K562 (cell line): ENCODE results near the gene NPS. TPM values are rescaled to one million over a fixed set of nuclear protein-coding genes. Genes with fewer than 3 reads are reported as not detected.

ENCODE experiments used
- ATAC-seq: fragments of 200-7000 bp; cut with Tn5 transposase; 3 replicates; pipeline ENCODE4 v1.9.1; 2020; ENCODE audit warnings: moderate library complexity
- BruUV-seq: library from RNA; stranded (reverse); fragments of 400-500 nt; replicated peaks from 2 replicates; lab custom pipeline; 2021; lab: Mats Ljungman, UMichigan
- CTCF ChIA-PET: fragments of 300-600 bp; formaldehyde crosslinking; extraction: SDS; loops from one replicate; lab custom pipeline; 2021; ENCODE audit warnings: low intra/inter-chr PET ratio; lab: Yijun Ruan, JAX
- POLR2A ChIA-PET: fragments of 300-600, 350-650 bp; sonication (Branson Sonifier 250); formaldehyde crosslinking; extraction: SDS; loops from one replicate; lab custom pipeline; 2021; ENCODE audit warnings: antibody characterized with exemption, inconsistent platforms; lab: Yijun Ruan, JAX
- DNase-seq, 4 experiments: peaks; one replicate each; pipeline versions ENCODE4 v3.0.0 to v3.0.0-alpha.2; 2011 to 2018; ENCODE audit warnings: low spot score in 3 of 4, mixed read lengths in 3 of 4; ENCODE audit errors: extremely low read depth in 1 of 4
- FAIRE-seq: peaks from 2 replicates; lab custom pipeline; 2011; peaks lifted over from hg19 to GRCh38; lab: Jason Lieb, UNC
- H2AFZ ChIP-seq: 2 replicates; pipeline ENCODE4 v1.6.0; 2011; ENCODE audit warnings: low read depth, low read length, control low read depth, inconsistent platforms
- H3K27ac ChIP-seq: fragments of 200-600 bp; 3 replicates; pipeline ENCODE4 v1.8.0; 2011; ENCODE audit warnings: low read depth, mild to moderate bottlenecking, control low read depth, inconsistent platforms, low read length, moderate library complexity, mixed read lengths; ENCODE audit errors: extremely low read depth
- H3K27me3 ChIP-seq, 2 experiments: fragments of 300-600 bp in 1 of 2; 2 replicates in 1 of 2; 3 replicates in 1 of 2; pipeline versions ENCODE4 v1.6.0 to v1.8.0; 2011; ENCODE audit warnings: inconsistent platforms in 2 of 2, low read length in 2 of 2, mild to moderate bottlenecking in 1 of 2, mixed read lengths in 1 of 2, moderate library complexity in 1 of 2; ENCODE audit not compliant: control insufficient read depth in 2 of 2, insufficient read depth in 2 of 2
- H3K36me3 ChIP-seq: fragments of 300-600 bp; 3 replicates; pipeline ENCODE4 v1.8.0; 2011; ENCODE audit warnings: mild to moderate bottlenecking, low read length, inconsistent platforms; ENCODE audit not compliant: control insufficient read depth, insufficient read depth
- H3K4me1 ChIP-seq, 2 experiments: fragments of 200-600 bp in 1 of 2; replicated peaks in 1 of 2; 2 replicates in 1 of 2; 3 replicates in 1 of 2; pipeline versions ENCODE4 v1.5.1 to v1.8.0; 2011; ENCODE audit warnings: inconsistent platforms in 2 of 2, low read length in 2 of 2, mild to moderate bottlenecking in 1 of 2, mixed read lengths in 1 of 2, moderate library complexity in 1 of 2; ENCODE audit not compliant: control insufficient read depth in 2 of 2, insufficient read depth in 2 of 2
- H3K4me2 ChIP-seq: 2 replicates; pipeline ENCODE4 v1.6.1; 2011; ENCODE audit warnings: low read length, control low read depth, inconsistent platforms, mixed read lengths; ENCODE audit not compliant: insufficient read depth
- H3K4me3 ChIP-seq: fragments of 200-600 bp; sonication (generic), shearing (Covaris generic); 2 replicates; pipeline ENCODE4 v1.5.1; 2016; ENCODE audit warnings: control low read depth, inconsistent platforms
- H3K79me2 ChIP-seq: fragments of 200-600 bp; 3 replicates; pipeline ENCODE4 v1.8.0; 2011; ENCODE audit warnings: low read length, inconsistent platforms; ENCODE audit not compliant: control insufficient read depth, insufficient read depth
- H3K9ac ChIP-seq, 2 experiments: 2 replicates each; pipeline versions ENCODE4 v1.6.0 to v1.6.1; 2011; ENCODE audit warnings: low read depth in 2 of 2, low read length in 2 of 2, control low read depth in 1 of 2, inconsistent platforms in 1 of 2, mild to moderate bottlenecking in 1 of 2, mixed read lengths in 1 of 2; ENCODE audit not compliant: insufficient read depth in 1 of 2
- H3K9me1 ChIP-seq: one replicate; pipeline ENCODE4 v1.6.0; 2011; ENCODE audit warnings: inconsistent platforms, mild to moderate bottlenecking, low read length, moderate library complexity; ENCODE audit not compliant: control insufficient read depth, insufficient read depth
- H3K9me3 ChIP-seq: replicated peaks from 2 replicates; pipeline ENCODE4 v1.5.1; 2011; ENCODE audit warnings: low read depth, low read length, inconsistent platforms; ENCODE audit not compliant: control insufficient read depth, insufficient read depth
- H4K20me1 ChIP-seq: replicated peaks from 2 replicates; pipeline ENCODE4 v1.6.1; 2011; ENCODE audit warnings: low read length, inconsistent platforms, mixed read lengths; ENCODE audit not compliant: control insufficient read depth, insufficient read depth
- FOXM1 ChIP-seq, 2 experiments: fragments of 450-650 bp in 1 of 2; sonication (generic) in 1 of 2; formaldehyde crosslinking in 1 of 2; IDR thresholded peaks; 2 replicates each; pipeline versions ENCODE4 v1.6.1 to v1.9.0; 2017 to 2022; ENCODE audit warnings: low read depth in 2 of 2, mild to moderate bottlenecking in 2 of 2, missing genetic modification reagents in 1 of 2, moderate library complexity in 1 of 2
- REST ChIP-seq, 2 experiments: fragments of 450-650 bp; formaldehyde crosslinking in 1 of 2; IDR thresholded peaks; 2 replicates each; pipeline versions ENCODE4 v1.4.0 to v1.6.1; 2014 to 2020; ENCODE audit warnings: mild to moderate bottlenecking in 2 of 2, borderline replicate concordance in 1 of 2, low read depth in 1 of 2
- WGBS: fragments of 100-300 bp; shearing (Covaris generic); methylation state at CpG from one replicate; pipeline ENCODE4 v1.1.6; 2016; ENCODE audit warnings: low coverage, mixed read lengths; ENCODE audit not compliant: insufficient coverage; ENCODE audit errors: missing lambda C conversion rate; 5-methylcytosine and 5-hydroxymethylcytosine counted together
- in situ Hi-C: fragments of 300-500 bp; cut with MboI; formaldehyde crosslinking; loops from 4 replicates; pipeline ENCODE4 v1.15.0; 2018; ENCODE audit warnings: inconsistent platforms, mixed read lengths
- intact Hi-C: fragments of 100-400 bp; cut with micrococcal nuclease; formaldehyde crosslinking; loops from 2 replicates; pipeline ENCODE4 v1.14.2; 2022
- polyA plus RNA-seq, 8 experiments: library from polyadenylated mRNA; depleted of rRNA in 4 of 8; stranded (reverse) in 5 of 8; unstranded in 3 of 8; fragments of >200 nt; fragmentation: Nextera tagmentation in 2 of 8; fragmentation: Illumina TruSeq in 1 of 8; extraction: Ambion mirVana in 2 of 8; extraction: Trizol in 1 of 8; gene quantifications; 2 replicates each; pipeline versions ENCODE4 v1.2.1 to v1.2.3, GENCODE V29; 2011 to 2014; ENCODE audit warnings: inconsistent platforms in 1 of 8, missing spikeins in 1 of 8
- total RNA-seq, 7 experiments: library from RNA; depleted of rRNA in 6 of 7; stranded (reverse); fragments of >200 nt in 6 of 7; fragmentation: Illumina TruSeq in 2 of 7; extraction: Trizol in 2 of 7; gene quantifications; 2 replicates each; pipeline versions ENCODE4 v1.2.1 to v1.2.3, GENCODE V29; 2011 to 2021; ENCODE audit warnings: low replicate concordance in 1 of 7

The NPS gene
- total and polyA plus RNA-seq, 9 of the 15 experiments (the other 6 are each of a cell fraction or from before 2014, with no cell fraction given) = not detected

GRCh38 chr10:127600479-127600878 is 51.4 kb downstream of the NPS start:
- peak; percentile 69 for TF ChIP-seq REST (IDR thresholded peaks at IDR 0.05; ENCODE audit: borderline replicate concordance)
- no peak for TF ChIP-seq REST (CRISPR knock-in tag; IDR thresholded peaks at IDR 0.05; ENCODE audit: low read depth)
- no peak for TF ChIP-seq FOXM1 (IDR thresholded peaks at IDR 0.05; ENCODE audit: low read depth)
- TF ChIP-seq FOXM1 (CRISPR knock-in tag; IDR thresholded peaks at IDR 0.05; ENCODE audit: low read depth) = no peak
- CTCF ChIA-PET = no interaction called here

More at GRCh38 chr10:127600479-127600878, 51.4 kb downstream of the NPS start:
- H3K27me3 ChIP-seq = no peaks in the 10 kb centered on the region
- FAIRE-seq (no peak), DNase-seq (no peak), ATAC-seq (no peak)
- no peaks in the 10 kb centered on the region for H3K36me3 ChIP-seq
- no peaks in the 10 kb centered on the region for H3K9me3 ChIP-seq
- H3K4me3 ChIP-seq = no peak overlapping the region
- in situ Hi-C loops = no loop called here
- intact Hi-C loops = no loop called here
- H3K27ac ChIP-seq = no peak overlapping the region
- BruUV-seq = no TSS peak
- no peak overlapping the region for H2AFZ ChIP-seq
- H3K4me2 ChIP-seq = no peak overlapping the region
- no peaks in the 10 kb centered on the region for H3K79me2 ChIP-seq
- no peaks in the 10 kb centered on the region for H4K20me1 ChIP-seq
- no peaks in the 10 kb centered on the region for H3K4me1 ChIP-seq
- no peak overlapping the region for H3K9ac ChIP-seq
- no peaks in the 10 kb centered on the region for H3K9me1 ChIP-seq
- WGBS = 0% methylated on average over 11 of the region's 11 CpGs
- POLR2A ChIA-PET = no interaction called here

Other genes starting within 250 kb of the NPS start
- not detected in 2 replicates for gene FOXI2, start 187.9 kb downstream of the NPS start, total RNA-seq (2014; rRNA removed)
- gene FOXI2, start 187.9 kb downstream of the NPS start, total RNA-seq (2014; rRNA removed; fragmentation: Illumina TruSeq; extraction: Trizol) = not detected in 2 replicates
- not detected in 2 replicates for gene FOXI2, start 187.9 kb downstream of the NPS start, total RNA-seq (2015; rRNA removed; fragmentation: Illumina TruSeq; extraction: Trizol)
- not detected in 2 replicates for gene FOXI2, start 187.9 kb downstream of the NPS start, total RNA-seq (2021)
- gene FOXI2, start 187.9 kb downstream of the NPS start, polyA plus RNA-seq (2011; rRNA removed) = not detected in 2 replicates
- not detected in 2 replicates for gene FOXI2, start 187.9 kb downstream of the NPS start, polyA plus RNA-seq (2014; fragmentation: Illumina TruSeq; extraction: Trizol)
- not detected for gene FOXI2, start 187.9 kb downstream of the NPS start, polyA plus RNA-seq (2014; fragmentation: Nextera tagmentation; extraction: Ambion mirVana)
- gene FOXI2, start 187.9 kb downstream of the NPS start, polyA plus RNA-seq (2014; rRNA removed) = not detected in 2 replicates